CD14-positive monocyte (primary cell): ENCODE data around the gene ARNT2. TPM values are rescaled to one million over a fixed set of nuclear protein-coding genes. Genes with fewer than 3 reads are reported as not detected.
A peak's percentile ranks its signal among the peaks of the same experiment; 100 is the strongest.

Experiments
- DNase-seq, 3 donors: peaks; one replicate each; pipeline ENCODE4 v3.0.0-alpha.2; 2011 to 2022
- H2AFZ ChIP-seq: 2 replicates; pipeline ENCODE4 v1.6.0; 2012; ENCODE audit warnings: mild to moderate bottlenecking, low read depth, low read length, inconsistent platforms; ENCODE audit not compliant: insufficient read depth, poor library complexity, severe bottlenecking
- H3K27ac ChIP-seq, 2 donors: 1 replicate in 1 of 2; 2 replicates in 1 of 2; pipeline ENCODE4 v1.5.1; 2012 to 2013; ENCODE audit warnings: low read length in 2 of 2, control low read depth in 1 of 2, inconsistent platforms in 1 of 2, low read depth in 1 of 2, mild to moderate bottlenecking in 1 of 2
- H3K27me3 ChIP-seq, 2 donors: one replicate each; pipeline versions ENCODE4 v1.6.0 to v1.6.1; 2011 to 2013; ENCODE audit warnings: low read length in 2 of 2; ENCODE audit not compliant: control insufficient read depth in 2 of 2, insufficient read depth in 2 of 2
- H3K36me3 ChIP-seq, 2 donors: replicated peaks in 1 of 2; 1 replicate in 1 of 2; 2 replicates in 1 of 2; pipeline versions ENCODE4 v1.5.1 to v1.6.1; 2012 to 2013; ENCODE audit warnings: low read length in 2 of 2, control low read depth in 1 of 2, inconsistent platforms in 1 of 2, mild to moderate bottlenecking in 1 of 2; ENCODE audit not compliant: insufficient read depth in 2 of 2, control insufficient read depth in 1 of 2
- H3K4me1 ChIP-seq, 2 donors: 1 replicate in 1 of 2; 2 replicates in 1 of 2; pipeline versions ENCODE4 v1.5.1 to v1.6.1; 2012 to 2013; ENCODE audit warnings: low read length in 2 of 2, control low read depth in 1 of 2, inconsistent platforms in 1 of 2, mild to moderate bottlenecking in 1 of 2, moderate library complexity in 1 of 2; ENCODE audit not compliant: insufficient read depth in 2 of 2, control insufficient read depth in 1 of 2
- H3K4me2 ChIP-seq: replicated peaks from 2 replicates; pipeline ENCODE3; 2012; ENCODE audit warnings: low read length, moderate library complexity, mild to moderate bottlenecking; ENCODE audit not compliant: poor library complexity, severe bottlenecking; ENCODE audit errors: extremely low read depth
- H3K4me3 ChIP-seq, 3 experiments: fragments of 200-600 bp in 1 of 3; sonication (generic) in 1 of 3; replicated peaks in 1 of 3; 1 replicate in 2 of 3; 2 replicates in 1 of 3; pipeline ENCODE4 v1.5.1; 2011 to 2013; ENCODE audit warnings: low read length in 3 of 3, mild to moderate bottlenecking in 3 of 3, control low read depth in 2 of 3, low read depth in 2 of 3, inconsistent platforms in 1 of 3, moderate library complexity in 1 of 3
- H3K79me2 ChIP-seq: 2 replicates; pipeline ENCODE4 v1.6.0; 2012; ENCODE audit warnings: mild to moderate bottlenecking, control low read depth, inconsistent platforms, low read length, moderate library complexity; ENCODE audit not compliant: insufficient read depth
- H3K9ac ChIP-seq: 2 replicates; pipeline ENCODE4 v1.6.0; 2017; ENCODE audit warnings: low read length, mild to moderate bottlenecking; ENCODE audit not compliant: insufficient read depth, poor library complexity, severe bottlenecking
- H3K9me3 ChIP-seq, 2 donors: replicated peaks in 1 of 2; 1 replicate in 1 of 2; 2 replicates in 1 of 2; pipeline versions ENCODE4 v1.5.1 to v1.6.1; 2012 to 2013; ENCODE audit warnings: low read length in 2 of 2, control low read depth in 1 of 2; ENCODE audit not compliant: control insufficient read depth in 1 of 2, insufficient read depth in 1 of 2
- H4K20me1 ChIP-seq: 2 replicates; pipeline ENCODE4 v1.6.0; 2012; ENCODE audit warnings: mild to moderate bottlenecking, low read length, control low read depth, moderate library complexity; ENCODE audit not compliant: insufficient read depth
- H3K27ac Mint-ChIP-seq, 7 donors: one replicate each; pipeline ENCODE4 v1.8.0; 2020; ENCODE audit warnings: mild to moderate bottlenecking in 7 of 7, mixed read lengths in 7 of 7, moderate library complexity in 6 of 7, inconsistent platforms in 2 of 7
- H3K27me3 Mint-ChIP-seq, 3 donors: one replicate each; pipeline ENCODE4 v1.8.0; 2021 to 2022; ENCODE audit warnings: low read depth in 3 of 3, mild to moderate bottlenecking in 3 of 3, mixed read lengths in 3 of 3, moderate library complexity in 3 of 3, inconsistent platforms in 1 of 3
- H3K36me3 Mint-ChIP-seq, 2 donors: one replicate each; pipeline ENCODE4 v1.8.0; 2020; ENCODE audit warnings: mixed read lengths in 2 of 2, inconsistent platforms in 1 of 2, mild to moderate bottlenecking in 1 of 2
- H3K4me1 Mint-ChIP-seq: one replicate; pipeline ENCODE4 v1.8.0; 2020; ENCODE audit warnings: mild to moderate bottlenecking, mixed read lengths
- H3K4me3 Mint-ChIP-seq, 2 donors: one replicate each; pipeline ENCODE4 v1.8.0; 2020; ENCODE audit warnings: mild to moderate bottlenecking in 2 of 2, mixed read lengths in 2 of 2, moderate library complexity in 1 of 2
- H3K9me3 Mint-ChIP-seq, 7 donors: one replicate each; pipeline ENCODE4 v1.8.0; 2020 to 2022; ENCODE audit warnings: mixed read lengths in 7 of 7, mild to moderate bottlenecking in 6 of 7, moderate library complexity in 6 of 7, inconsistent platforms in 2 of 7
- CTCF ChIP-seq: fragments of 200-600 bp; IDR thresholded peaks from one replicate; pipeline ENCODE4 v1.8.0; 2022; ENCODE audit warnings: antibody characterized with exemption, mild to moderate bottlenecking
- WGBS: methylation state at CpG from one replicate; pipeline ENCODE4 v1.1.5; 2013; ENCODE audit warnings: missing lambda C conversion rate; ENCODE audit not compliant: insufficient coverage; 5-methylcytosine and 5-hydroxymethylcytosine counted together
- intact Hi-C, 2 donors: fragments of 100-400 bp; cut with micrococcal nuclease; formaldehyde crosslinking; loops; one replicate each; pipeline versions ENCODE4 v1.15.0 to v1.15.1; 2023
- polyA plus RNA-seq, 3 donors: library from polyadenylated mRNA; depleted of rRNA in 1 of 3; unstranded in 2 of 3; stranded (reverse) in 1 of 3; fragments of 300-500 nt in 2 of 3; fragments of >200 nt in 1 of 3; fragmentation: Illumina TruSeq in 2 of 3; gene quantifications; 1 replicate in 2 of 3; 2 replicates in 1 of 3; pipeline ENCODE4 v1.2.3, GENCODE V29; 2012 to 2021

The ARNT2 gene
- polyA plus RNA-seq, 3 donors, result not detected

- peak overlapping the region in 1 of 2 donors; percentile 85 for H3K4me3 Mint-ChIP-seq
- no peak overlapping the region for H3K27ac ChIP-seq
- peaks cover 28 to 34% of the 10 kb centered on the region in 2 donors for H3K4me1 ChIP-seq
- no peak overlapping the region for H3K9ac ChIP-seq
- no peaks in the 10 kb centered on the region for H3K79me2 ChIP-seq
- no peaks in the 10 kb centered on the region for H3K36me3 Mint-ChIP-seq
- H3K27me3 ChIP-seq, result peaks cover 2 to 3% of the 10 kb centered on the region in 2 donors
- peak overlapping the region; percentile 52 for H3K4me2 ChIP-seq
- peaks cover 34% of the 10 kb centered on the region for H3K4me1 Mint-ChIP-seq
- no peaks in the 10 kb centered on the region for H3K36me3 ChIP-seq
- H2AFZ ChIP-seq, result no peak overlapping the region
- 11% methylated on average over 3 of the region's 8 CpGs for WGBS
- no peaks in the 10 kb centered on the region for H4K20me1 ChIP-seq
- TF ChIP-seq CTCF, result no peak
- H3K9me3 ChIP-seq, result peaks cover 0 to 5% of the 10 kb centered on the region in 2 donors
- intact Hi-C loops, result no loop called here
- H3K27ac Mint-ChIP-seq, result peak overlapping the region in 5 of 7 donors; percentile 14 to 80 (median 58)
- H3K27me3 Mint-ChIP-seq, result peaks cover 9 to 26% (median 21%) of the 10 kb centered on the region in 3 donors
- peaks cover 2 to 26% (median 13%) of the 10 kb centered on the region in 7 donors for H3K9me3 Mint-ChIP-seq
- peak; percentile 20 to 74 (median 38) for DNase-seq
- H3K4me3 ChIP-seq, result peak overlapping the region in 1 of 3 experiments; percentile 29
Observed at GRCh38 chr15:80473286-80474223, 69.4 kb downstream of the ARNT2 start.

DNA sequence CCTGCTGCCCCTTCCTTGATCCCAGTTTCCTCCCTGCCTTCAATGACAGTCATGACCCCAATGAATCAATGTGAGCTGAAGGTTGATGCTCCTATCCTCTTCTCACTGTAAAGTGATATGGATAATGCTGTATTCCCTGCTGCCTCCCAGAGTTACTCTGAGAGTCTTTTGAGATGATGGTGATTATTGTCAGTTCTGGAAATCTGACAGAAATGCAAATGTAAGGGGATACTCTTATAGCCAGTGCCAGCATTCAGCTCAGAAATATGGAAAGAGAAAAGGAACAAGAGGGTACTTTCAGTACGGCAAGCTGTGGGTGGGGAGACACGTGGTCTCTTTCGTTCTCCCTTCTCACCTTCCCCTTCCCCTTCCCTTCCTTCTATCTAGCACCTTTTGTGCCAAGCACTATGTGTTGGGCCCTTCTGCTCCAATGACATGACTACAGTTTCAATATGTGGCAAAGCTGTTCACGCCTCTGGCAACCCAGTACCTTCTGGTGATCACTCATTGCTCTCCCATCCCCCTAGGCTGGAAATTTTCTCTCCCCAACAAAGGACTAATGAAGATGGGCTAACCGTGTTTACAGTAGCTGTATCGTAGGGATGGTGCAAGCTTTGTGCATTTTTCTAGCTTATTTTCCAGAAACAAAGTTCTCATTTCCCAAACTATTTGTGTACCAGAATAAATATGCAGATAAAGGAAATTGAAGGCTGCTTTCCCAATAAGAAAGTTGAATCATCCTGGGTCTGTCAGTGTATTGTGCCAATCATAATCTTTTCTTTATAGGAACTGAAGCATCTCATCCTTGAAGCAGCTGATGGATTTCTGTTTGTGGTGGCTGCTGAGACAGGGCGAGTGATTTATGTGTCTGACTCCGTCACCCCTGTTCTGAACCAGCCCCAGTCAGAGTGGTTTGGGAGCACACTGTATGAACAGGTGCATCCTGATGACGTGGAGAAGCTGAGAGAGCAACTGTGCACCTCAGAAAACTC is 70.3 kb downstream of the ARNT2 start:
- no peak overlapping the region for H3K27ac ChIP-seq
- 46% methylated on average over 4 of the region's 9 CpGs for WGBS
- Mint-ChIP-seq H3K27ac (peak overlapping the region in 3 of 7 donors; percentile 63 to 75 (median 66)), H3K36me3 (no peaks in the 10 kb centered on the region), H3K4me3 (peak overlapping the region in 1 of 2 donors; percentile 85), H3K4me1 (peaks cover 34% of the 10 kb centered on the region), H3K9me3 (peaks cover 2 to 25% (median 13%) of the 10 kb centered on the region in 7 donors), H3K27me3 (peaks cover 9 to 22% (median 18%) of the 10 kb centered on the region in 3 donors)
- peak; percentile 1 to 50 (median 6) for DNase-seq
- H3K4me2 ChIP-seq, result peak overlapping the region; percentile 23
- no peaks in the 10 kb centered on the region for H3K36me3 ChIP-seq
- no peak overlapping the region for H2AFZ ChIP-seq
- H3K4me1 ChIP-seq, result peaks cover 28 to 34% of the 10 kb centered on the region in 2 donors
- no peaks in the 10 kb centered on the region for H3K79me2 ChIP-seq
- peaks cover 2 to 3% of the 10 kb centered on the region in 2 donors for H3K27me3 ChIP-seq
- H3K4me3 ChIP-seq, result peak overlapping the region in 1 of 3 experiments; percentile 22
- no peaks in the 10 kb centered on the region for H4K20me1 ChIP-seq
- no peak overlapping the region for H3K9ac ChIP-seq
- intact Hi-C loops, result no loop called here
- H3K9me3 ChIP-seq, result peaks cover 0 to 5% of the 10 kb centered on the region in 2 donors
- no peak for TF ChIP-seq CTCF
